Stimulated activated CD4-positive, alpha-beta T cell treated with anti-CD3 and anti-CD28 coated beads, TNF-alpha, amount 100 ng/mL, for 1 hour (primary cell): ENCODE data around the gene POU3F4.

Experiments
- DNase-seq, 3 donors: peaks; one replicate each; pipeline ENCODE4 v3.0.0-alpha.2; 2020; ENCODE audit warnings: low read depth in 3 of 3, low spot score in 1 of 3

POU3F4 gene

GRCh38 chrX:83508006-83508405, at the start of gene POU3F4:
Gene POU3F4 (plus strand): TSS chrX:83508290. CDS start chrX:83508325, 35 bp downstream.
- no peak for DNase-seq

DNA sequence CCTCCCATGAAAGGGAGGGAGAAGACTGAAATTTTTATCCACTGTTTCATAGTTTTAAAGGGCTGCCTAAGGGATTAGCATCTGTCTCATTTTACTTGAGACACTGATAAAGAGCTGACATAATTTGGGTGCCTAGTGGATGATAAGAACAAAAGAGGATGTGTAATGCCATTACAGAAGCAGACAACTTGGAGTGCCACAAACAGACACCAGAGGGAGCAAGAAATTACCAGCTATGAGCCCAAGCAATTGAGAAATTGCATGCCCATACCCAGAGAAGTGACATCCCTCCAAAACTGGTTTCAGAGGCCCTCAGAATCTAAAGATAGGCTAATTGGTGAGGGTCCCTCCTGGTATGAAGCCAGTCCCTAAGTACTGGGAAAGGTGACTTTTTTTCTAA, 38.5 kb upstream of the POU3F4 start:
- no peak for DNase-seq

- DNase-seq, result no peak
Measured at GRCh38 chrX:83495898-83496297, 12.2 kb upstream of the POU3F4 start.

- no peak for DNase-seq
Measured at GRCh38 chrX:83501003-83501402, 7.1 kb upstream of the POU3F4 start.

DNA sequence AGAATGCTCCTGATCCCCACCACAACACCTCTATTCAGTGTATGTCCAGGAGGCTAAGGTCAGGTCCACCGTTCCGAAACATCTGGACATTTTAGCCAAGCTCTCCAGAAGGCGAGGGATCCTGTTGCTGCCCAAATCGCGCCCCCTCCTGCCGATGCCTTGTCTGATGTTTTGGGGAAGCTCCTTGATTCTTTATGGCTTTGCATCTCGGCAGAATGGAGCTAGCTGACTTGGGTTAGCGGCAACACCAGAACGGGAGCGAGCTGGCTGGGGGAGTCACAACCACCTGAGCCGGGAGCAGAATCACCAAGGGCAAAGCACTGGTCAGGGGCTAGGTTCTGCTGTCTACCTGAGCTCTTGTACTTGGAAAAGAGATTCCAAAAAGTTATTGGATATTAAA, 6.6 kb upstream of the POU3F4 start:
- DNase-seq, result no peak

GRCh38 chrX:83504721-83505479, 3.2 kb upstream of the POU3F4 start:
- no peak for DNase-seq

DNA sequence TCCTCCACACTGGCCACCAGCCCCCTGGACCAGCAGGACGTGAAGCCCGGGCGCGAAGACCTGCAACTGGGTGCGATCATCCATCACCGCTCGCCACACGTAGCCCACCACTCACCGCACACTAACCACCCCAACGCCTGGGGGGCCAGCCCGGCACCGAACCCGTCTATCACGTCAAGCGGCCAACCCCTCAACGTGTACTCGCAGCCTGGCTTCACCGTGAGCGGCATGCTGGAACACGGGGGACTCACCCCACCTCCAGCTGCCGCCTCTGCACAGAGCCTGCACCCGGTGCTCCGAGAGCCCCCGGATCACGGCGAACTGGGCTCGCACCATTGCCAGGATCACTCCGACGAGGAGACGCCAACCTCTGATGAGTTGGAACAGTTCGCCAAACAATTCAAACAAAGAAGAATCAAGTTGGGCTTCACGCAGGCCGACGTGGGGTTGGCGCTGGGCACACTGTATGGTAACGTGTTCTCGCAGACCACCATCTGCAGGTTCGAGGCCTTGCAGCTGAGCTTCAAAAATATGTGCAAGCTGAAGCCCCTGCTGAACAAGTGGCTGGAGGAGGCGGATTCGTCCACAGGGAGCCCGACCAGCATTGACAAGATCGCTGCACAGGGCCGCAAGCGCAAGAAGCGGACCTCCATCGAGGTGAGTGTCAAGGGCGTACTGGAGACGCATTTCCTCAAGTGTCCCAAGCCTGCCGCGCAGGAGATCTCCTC, 600 bp downstream of the POU3F4 start:
- no peak for DNase-seq

- DNase-seq, result no peak
Measured at GRCh38 chrX:83509254-83509801, 1.2 kb downstream of the POU3F4 start.

DNA sequence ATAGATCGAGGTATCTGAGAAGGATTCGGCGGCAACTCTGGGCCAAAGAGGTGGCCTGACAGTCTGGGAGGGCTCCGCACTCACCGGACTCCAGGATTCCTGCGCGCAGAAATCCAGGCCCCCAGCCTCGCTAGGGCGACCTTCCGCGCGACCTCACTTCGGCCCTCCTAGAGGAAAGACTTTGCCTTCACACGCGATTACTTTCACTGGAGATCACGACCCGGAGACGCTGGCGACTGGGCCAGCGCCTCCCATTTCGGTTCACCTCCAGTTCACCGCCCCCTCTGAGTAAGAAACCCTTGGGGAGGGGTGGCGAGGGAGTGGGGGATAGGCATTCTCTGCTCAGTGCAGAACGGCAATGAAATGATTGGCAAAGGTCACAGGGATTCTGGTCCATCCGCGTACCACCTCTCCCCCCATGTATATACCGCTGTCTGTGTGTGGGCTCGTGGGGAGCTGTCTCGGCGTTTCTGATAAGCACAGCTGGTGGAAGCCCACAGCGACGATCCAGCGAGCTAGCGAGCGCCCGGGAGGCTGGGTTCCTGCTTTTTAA, 2.5 kb downstream of the POU3F4 start:
- DNase-seq, result no peak

DNA sequence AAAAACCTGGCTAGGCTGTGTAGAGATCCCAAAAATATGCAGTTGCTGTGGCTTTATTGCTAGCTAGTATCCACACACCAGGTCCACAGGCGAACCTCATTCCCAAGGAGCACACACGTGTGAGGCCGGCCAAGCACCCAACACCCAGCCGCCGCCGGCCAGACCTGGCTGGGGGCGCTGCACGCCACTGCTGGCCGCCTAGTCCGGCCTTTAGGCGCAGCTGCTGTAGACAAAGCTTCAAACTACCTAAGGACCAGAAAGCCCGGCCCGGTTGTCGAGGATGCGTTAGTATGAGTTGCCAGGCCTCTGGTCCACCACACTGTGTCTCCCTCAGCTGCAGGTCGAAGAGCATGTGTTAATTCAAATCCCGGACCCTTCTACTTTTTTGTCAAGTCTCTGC, 3.1 kb downstream of the POU3F4 start:
- DNase-seq, result no peak

- DNase-seq, result no peak
Measured at GRCh38 chrX:83512111-83512510, 4.0 kb downstream of the POU3F4 start.

DNA sequence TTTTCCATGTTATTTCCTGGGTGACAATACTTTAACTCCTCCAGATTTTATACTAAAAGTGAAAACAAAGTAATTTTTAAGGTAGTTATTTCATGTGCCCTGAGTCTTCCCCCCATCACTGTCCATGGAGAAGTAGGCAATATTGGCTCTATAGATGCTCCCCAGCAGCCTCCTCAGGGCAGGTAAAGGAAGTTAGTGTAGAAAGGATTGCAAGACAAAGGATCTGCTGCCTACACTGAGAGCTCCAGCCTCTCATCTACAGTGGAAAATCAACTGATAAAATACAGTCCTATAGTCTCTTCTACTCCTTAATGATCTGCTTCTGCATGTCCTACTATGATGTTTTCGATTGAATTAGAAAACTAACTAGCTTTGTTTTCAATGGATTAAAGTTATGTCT, 8.5 kb downstream of the POU3F4 start:
- DNase-seq, result no peak

DNA sequence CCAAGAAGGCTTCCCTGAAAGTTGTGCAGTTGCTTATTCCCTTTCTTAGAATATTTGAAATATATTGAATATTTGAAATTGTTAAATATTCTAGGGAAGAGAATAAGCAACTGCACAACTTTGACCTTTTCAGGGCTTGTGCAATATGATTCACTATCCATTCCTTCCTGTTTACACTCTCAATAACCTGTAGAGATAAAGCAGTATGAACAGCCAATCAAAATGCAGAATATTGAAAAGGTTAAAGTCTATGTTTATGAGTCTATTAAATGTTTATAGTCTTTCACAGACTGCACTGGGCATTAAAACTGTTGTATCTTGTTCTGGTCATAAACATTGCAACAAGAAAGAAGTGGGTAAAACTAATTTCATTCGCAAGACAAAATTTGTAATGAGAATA, 13.8 kb downstream of the POU3F4 start:
- DNase-seq, result no peak

DNA sequence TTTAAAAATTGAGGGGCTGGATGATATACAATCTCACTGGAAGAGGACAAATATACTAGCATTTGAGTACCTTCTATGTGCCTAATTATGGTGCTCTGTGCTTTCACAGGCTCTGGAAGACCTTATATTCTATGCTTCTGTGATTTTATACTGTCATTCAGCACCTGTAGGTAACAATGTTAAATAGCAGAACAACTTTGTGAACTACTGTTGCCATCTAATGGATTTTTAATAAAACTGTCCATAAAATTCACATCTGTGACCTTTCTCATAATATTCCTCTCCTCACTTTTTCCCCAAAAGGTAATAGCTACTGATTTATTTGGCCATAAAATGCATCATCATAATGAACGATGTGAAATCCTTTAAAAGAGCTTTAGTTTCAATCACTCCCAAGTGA, 21.9 kb downstream of the POU3F4 start:
- DNase-seq, result no peak

- DNase-seq, result no peak
Measured at GRCh38 chrX:83535417-83536196, 27.5 kb downstream of the POU3F4 start.
